Brain microvascular endothelial cell (primary cell): ENCODE measurements around the gene CD109.
A peak's percentile ranks its signal among the peaks of the same experiment; 100 is the strongest.

Experiments used
- DNase-seq: peaks from one replicate; pipeline ENCODE4 v3.0.0-alpha.2; 2020
- H3K27ac ChIP-seq: fragments of 250-450 bp; sonication (Bioruptor Pico); 2 replicates; pipeline ENCODE4 v1.5.1; 2020; ENCODE audit warnings: mild to moderate bottlenecking, moderate library complexity
- H3K27me3 ChIP-seq: fragments of 250-450 bp; sonication (Bioruptor Pico); replicated peaks from 2 replicates; pipeline ENCODE4 v1.5.1; 2020; ENCODE audit warnings: mild to moderate bottlenecking
- H3K36me3 ChIP-seq: fragments of 250-450 bp; sonication (Bioruptor Pico); replicated peaks from 2 replicates; pipeline ENCODE4 v1.5.1; 2020; ENCODE audit warnings: mild to moderate bottlenecking
- H3K4me3 ChIP-seq: 2 replicates; pipeline ENCODE4 v1.5.1; 2011; ENCODE audit warnings: low read depth, mild to moderate bottlenecking, control low read depth, low read length, moderate library complexity
- CTCF ChIP-seq: IDR thresholded peaks from 2 replicates; pipeline ENCODE4 v1.5.1; 2011; ENCODE audit warnings: low read depth, mild to moderate bottlenecking, moderate library complexity, low read length, control low read depth, inconsistent platforms; ENCODE audit errors: missing control alignments
- in situ Hi-C: cut with HindIII; loops from 2 replicates; pipeline ENCODE4 v1.10.0; 2017; ENCODE audit warnings: low sequenced_read_pairs, low pct_ligation_motif_present

The CD109 gene

GRCh38 chr6:73694711-73695411 lies 1.1 kb upstream of the CD109 start:
- Histone ChIP-seq H3K4me3 (peak overlapping the region; percentile 67), H3K36me3 (no peaks in the 10 kb centered on the region), H3K27ac (peak overlapping the region; percentile 76), H3K27me3 (no peaks in the 10 kb centered on the region)
- in situ Hi-C loops, result no loop called here
- TF ChIP-seq CTCF, result no peak
- no peak for DNase-seq

- in situ Hi-C loops, result no loop called here
- DNase-seq, result no peak
- Histone ChIP-seq H3K4me3 (peak overlapping the region; percentile 67), H3K36me3 (no peaks in the 10 kb centered on the region), H3K27me3 (no peaks in the 10 kb centered on the region), H3K27ac (no peak overlapping the region)
- no peak for TF ChIP-seq CTCF
Observed at GRCh38 chr6:73696966-73697655, 1.1 kb downstream of the CD109 start.

DNA sequence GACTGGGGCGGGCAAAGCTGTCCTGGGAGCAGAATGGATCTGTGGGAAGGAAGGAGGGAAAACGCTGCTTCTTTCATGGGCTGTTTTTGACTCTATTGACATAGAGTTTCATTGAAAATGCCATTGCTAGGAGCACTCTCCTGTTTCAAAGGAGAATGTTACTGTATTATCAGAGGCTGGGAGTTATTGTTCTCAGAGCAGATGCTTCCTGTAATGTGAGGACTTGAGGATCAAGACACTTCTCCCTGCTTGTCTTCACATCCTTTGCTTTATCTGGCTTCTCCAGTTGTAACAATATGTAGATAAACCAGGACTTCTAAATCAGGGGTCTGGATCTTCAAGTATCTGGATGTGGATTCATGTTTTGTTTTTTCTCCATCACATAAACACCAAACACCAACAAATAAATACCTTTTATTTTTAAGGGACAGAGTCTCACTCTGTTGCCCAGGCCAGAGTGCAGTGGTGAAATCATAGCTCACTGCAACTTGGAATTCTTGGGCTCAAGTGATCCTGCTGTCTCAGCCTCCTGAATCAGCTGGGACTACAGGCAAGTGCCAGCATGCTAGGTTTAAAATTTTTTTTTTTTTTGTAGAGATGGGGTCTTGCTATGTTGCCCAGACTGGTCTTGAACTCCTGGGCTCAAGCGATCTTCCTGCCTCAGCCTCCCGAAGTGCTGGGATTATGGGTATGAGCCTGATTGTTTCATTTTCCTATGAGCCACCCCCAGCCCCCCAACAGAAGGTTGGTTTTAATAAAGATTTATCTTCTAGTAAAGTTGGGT lies 3.9 kb downstream of the CD109 start:
- no peak overlapping the region for H3K4me3 ChIP-seq
- in situ Hi-C loops, result no loop called here
- H3K36me3 ChIP-seq, result no peaks in the 10 kb centered on the region
- no peak for TF ChIP-seq CTCF
- H3K27ac ChIP-seq, result no peak overlapping the region
- DNase-seq, result no peak
- no peaks in the 10 kb centered on the region for H3K27me3 ChIP-seq

DNA sequence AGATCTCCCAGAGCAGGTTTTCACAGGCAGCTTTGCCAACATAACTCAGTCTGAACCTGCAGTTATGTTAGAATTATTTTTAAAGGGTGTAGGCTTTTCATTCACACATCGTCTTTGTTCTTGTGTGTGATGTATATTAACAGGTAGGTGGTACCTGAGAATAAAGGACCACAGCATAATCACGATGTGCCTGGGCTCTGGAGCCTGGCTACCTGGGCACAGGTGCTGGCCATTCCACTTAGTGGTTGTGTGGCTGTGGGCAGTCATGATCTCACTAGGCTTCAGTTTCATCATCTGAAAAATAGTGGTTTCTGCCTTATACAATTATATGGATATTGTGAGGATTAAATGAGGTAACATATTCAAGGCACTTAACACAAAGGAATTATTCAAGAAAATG lies 6.4 kb downstream of the CD109 start:
- DNase-seq, result no peak
- Histone ChIP-seq H3K4me3 (no peak overlapping the region), H3K27me3 (no peaks in the 10 kb centered on the region), H3K27ac (no peak overlapping the region), H3K36me3 (no peaks in the 10 kb centered on the region)
- TF ChIP-seq CTCF, result no peak
- in situ Hi-C loops, result no loop called here

- TF ChIP-seq CTCF, result no peak
- H3K36me3 ChIP-seq, result no peaks in the 10 kb centered on the region
- peak overlapping the region; percentile 61 for H3K27ac ChIP-seq
- H3K27me3 ChIP-seq, result no peaks in the 10 kb centered on the region
- no peak for DNase-seq
- H3K4me3 ChIP-seq, result no peak overlapping the region
- in situ Hi-C loops, result no loop called here
Observed at GRCh38 chr6:73703466-73703865, 7.5 kb downstream of the CD109 start.
